Measurements from ENCODE around the gene FBLN5. TPM values are rescaled to one million over a fixed set of nuclear protein-coding genes. Genes with fewer than 3 reads are reported as not detected.
"Not testable (repeated sequence)": the region's sequence is repeated elsewhere in the genome, so short reads cannot be mapped to it uniquely, and the experiment has no call there.

FBLN5 gene
- polyA plus RNA-seq, 1 experiment: 116 TPM

DNA sequence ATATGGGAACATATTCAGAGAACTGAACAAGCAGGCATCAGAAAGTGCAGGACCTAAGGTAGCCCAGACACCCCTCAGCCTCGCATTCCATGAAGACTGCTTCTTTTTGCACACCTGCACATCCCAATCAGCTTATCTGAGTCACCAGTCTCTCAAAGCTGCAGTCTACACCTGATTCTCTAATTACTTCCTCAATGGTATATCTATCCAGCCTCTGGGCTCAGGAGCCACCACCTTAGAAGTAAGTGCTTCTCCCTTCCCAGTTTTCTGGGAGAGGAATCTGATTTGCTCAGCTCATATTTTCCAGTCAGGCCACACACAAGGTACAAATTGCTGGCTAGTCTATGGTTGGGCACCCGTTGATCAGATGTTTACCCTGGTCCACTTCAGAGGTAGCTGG, 101.8 kb downstream of the FBLN5 start:
- no peak for DNase-seq (ENCODE audit: low read depth, low spot score)
- CTCF ChIA-PET: no interaction called here
- TF ChIP-seq, protein P1, sequence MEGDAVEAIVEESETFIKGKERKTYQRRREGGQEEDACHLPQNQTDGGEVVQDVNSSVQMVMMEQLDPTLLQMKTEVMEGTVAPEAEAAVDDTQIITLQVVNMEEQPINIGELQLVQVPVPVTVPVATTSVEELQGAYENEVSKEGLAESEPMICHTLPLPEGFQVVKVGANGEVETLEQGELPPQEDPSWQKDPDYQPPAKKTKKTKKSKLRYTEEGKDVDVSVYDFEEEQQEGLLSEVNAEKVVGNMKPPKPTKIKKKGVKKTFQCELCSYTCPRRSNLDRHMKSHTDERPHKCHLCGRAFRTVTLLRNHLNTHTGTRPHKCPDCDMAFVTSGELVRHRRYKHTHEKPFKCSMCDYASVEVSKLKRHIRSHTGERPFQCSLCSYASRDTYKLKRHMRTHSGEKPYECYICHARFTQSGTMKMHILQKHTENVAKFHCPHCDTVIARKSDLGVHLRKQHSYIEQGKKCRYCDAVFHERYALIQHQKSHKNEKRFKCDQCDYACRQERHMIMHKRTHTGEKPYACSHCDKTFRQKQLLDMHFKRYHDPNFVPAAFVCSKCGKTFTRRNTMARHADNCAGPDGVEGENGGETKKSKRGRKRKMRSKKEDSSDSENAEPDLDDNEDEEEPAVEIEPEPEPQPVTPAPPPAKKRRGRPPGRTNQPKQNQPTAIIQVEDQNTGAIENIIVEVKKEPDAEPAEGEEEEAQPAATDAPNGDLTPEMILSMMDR (IDR thresholded peaks at IDR 0.05; ENCODE audit: low read depth, low read length): no peak
- Histone ChIP-seq H3K27me3 (ENCODE audit: control insufficient read depth, insufficient read depth, low read length) (peaks cover 2% of the 10 kb centered on the region), H3K4me3 (ENCODE audit: low read depth, low read length) (no peak overlapping the region), H3K27ac (ENCODE audit: low read depth, low read length) (no peak overlapping the region), H3K9me3 (ENCODE audit: control insufficient read depth, insufficient read depth, low read length) (no peaks in the 10 kb centered on the region)
- POLR2A ChIA-PET: no interaction called here

DNA sequence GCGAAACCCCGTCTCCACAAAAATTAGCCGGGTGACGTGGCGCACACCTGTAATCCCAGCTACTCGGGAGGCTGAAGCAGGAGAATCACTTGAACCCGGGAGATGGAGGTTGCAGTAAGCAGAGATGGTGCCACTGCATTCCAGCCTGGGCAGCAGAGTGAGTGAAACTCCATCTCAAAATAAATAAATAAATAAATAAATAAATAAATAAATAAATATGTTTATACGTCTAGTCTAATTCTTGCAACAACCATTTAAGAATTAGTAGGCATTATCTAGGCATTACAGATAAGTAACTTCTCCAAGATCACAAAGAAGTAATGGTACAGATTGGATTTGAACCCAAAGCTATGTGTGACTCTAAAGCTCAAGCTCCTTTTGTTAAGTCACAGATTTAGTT, 102.4 kb downstream of the FBLN5 start:
- H3K27me3 ChIP-seq (ENCODE audit: control insufficient read depth, insufficient read depth, low read length); H3K27ac ChIP-seq (ENCODE audit: low read depth, low read length); DNase-seq (ENCODE audit: low read depth, low spot score); CTCF ChIA-PET; POLR2A ChIA-PET; H3K9me3 ChIP-seq (ENCODE audit: control insufficient read depth, insufficient read depth, low read length); H3K4me3 ChIP-seq (ENCODE audit: low read depth, low read length): not testable (repeated sequence)

DNA sequence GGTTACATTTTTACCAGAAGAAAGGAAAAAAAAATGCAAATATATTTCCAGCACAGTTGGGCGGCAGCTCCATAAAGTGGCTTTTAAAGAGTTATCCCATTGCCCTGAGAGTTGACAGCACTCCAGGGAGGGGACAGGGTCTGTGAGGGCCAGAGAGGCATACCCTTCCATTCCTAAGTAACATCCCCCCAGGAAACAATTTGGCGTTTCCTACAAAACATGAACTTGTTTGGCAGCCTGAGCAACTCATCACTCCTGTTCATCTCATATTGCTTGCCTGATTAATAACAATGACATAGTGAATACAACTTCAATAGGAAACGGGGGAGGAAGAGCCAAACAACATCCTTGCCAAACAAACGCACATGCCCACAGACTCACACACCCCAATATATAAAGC, 103.5 kb downstream of the FBLN5 start:
- ChIA-PET CTCF (no interaction called here), POLR2A (no interaction called here)
- TF ChIP-seq, protein P1 (IDR thresholded peaks at IDR 0.05; ENCODE audit: low read depth, low read length): no peak
- DNase-seq (ENCODE audit: low read depth, low spot score): no peak
- H3K4me3 ChIP-seq (ENCODE audit: low read depth, low read length): no peak overlapping the region
- H3K9me3 ChIP-seq (ENCODE audit: control insufficient read depth, insufficient read depth, low read length): no peaks in the 10 kb centered on the region
- no peak overlapping the region for H3K27ac ChIP-seq (ENCODE audit: low read depth, low read length)
- peaks cover 3% of the 10 kb centered on the region for H3K27me3 ChIP-seq (ENCODE audit: control insufficient read depth, insufficient read depth, low read length)

DNA sequence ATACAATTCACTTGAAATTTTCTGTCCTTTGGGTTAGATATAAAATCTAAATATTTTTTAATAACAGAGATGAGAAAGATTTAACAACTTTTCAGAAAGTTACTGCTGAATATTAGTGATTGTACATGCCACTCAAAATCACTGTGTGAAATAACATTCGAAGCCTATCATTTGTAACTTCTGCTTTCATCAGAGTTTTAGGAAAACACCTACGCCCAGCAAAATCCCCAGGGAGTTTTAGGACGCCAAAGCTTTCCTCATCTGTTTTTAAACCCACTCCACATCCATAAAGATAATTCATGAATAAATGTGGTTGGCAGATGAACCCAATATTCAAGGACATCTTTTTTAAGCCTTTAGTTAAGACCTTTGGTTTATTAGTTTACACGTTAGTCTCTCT, 104.1 kb downstream of the FBLN5 start:
- POLR2A ChIA-PET: no interaction called here

DNA sequence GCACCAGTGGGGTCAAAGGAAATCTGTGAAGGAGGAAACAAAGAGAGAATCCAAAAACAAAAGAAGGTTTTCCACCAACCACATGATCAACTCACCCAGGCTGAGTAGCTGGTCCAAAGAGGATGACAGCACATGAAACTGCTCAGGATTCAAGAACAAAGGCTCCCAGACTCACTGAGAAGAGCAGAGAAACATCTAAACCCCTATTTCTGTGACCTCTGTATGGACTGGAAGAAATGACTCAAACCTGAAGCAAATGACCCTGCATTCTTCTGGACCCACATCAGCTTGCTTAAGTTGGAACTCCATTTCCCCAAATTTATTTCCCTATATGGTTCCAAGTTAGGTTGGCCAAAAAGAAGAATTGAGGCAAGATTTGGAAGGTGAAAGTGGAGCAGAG, 106.4 kb downstream of the FBLN5 start:
- no peaks in the 10 kb centered on the region; the same call in 1 of the 2 replicates for H3K9me3 ChIP-seq (ENCODE audit: control insufficient read depth, insufficient read depth, low read length)
- no peak for DNase-seq (ENCODE audit: low read depth, low spot score)
- H3K27me3 ChIP-seq (ENCODE audit: control insufficient read depth, insufficient read depth, low read length): peaks cover 16% of the 10 kb centered on the region
- TF ChIP-seq, protein P1 (IDR thresholded peaks at IDR 0.05; ENCODE audit: low read depth, low read length): no peak
- ChIA-PET POLR2A (no interaction called here), CTCF (no interaction called here)
- H3K4me3 ChIP-seq (ENCODE audit: low read depth, low read length): no peak overlapping the region
- no peak overlapping the region for H3K27ac ChIP-seq (ENCODE audit: low read depth, low read length)

More for the DNA sequence above, 104.1 kb downstream of the FBLN5 start:
- CTCF ChIA-PET: no interaction called here
- DNase-seq (ENCODE audit: low read depth, low spot score): no peak
- TF ChIP-seq, protein P1 (IDR thresholded peaks at IDR 0.05; ENCODE audit: low read depth, low read length): no peak
- H3K27me3 ChIP-seq (ENCODE audit: control insufficient read depth, insufficient read depth, low read length): peaks cover 4% of the 10 kb centered on the region
- no peak overlapping the region for H3K27ac ChIP-seq (ENCODE audit: low read depth, low read length)
- no peak overlapping the region for H3K4me3 ChIP-seq (ENCODE audit: low read depth, low read length)
- H3K9me3 ChIP-seq (ENCODE audit: control insufficient read depth, insufficient read depth, low read length): no peaks in the 10 kb centered on the region

DNA sequence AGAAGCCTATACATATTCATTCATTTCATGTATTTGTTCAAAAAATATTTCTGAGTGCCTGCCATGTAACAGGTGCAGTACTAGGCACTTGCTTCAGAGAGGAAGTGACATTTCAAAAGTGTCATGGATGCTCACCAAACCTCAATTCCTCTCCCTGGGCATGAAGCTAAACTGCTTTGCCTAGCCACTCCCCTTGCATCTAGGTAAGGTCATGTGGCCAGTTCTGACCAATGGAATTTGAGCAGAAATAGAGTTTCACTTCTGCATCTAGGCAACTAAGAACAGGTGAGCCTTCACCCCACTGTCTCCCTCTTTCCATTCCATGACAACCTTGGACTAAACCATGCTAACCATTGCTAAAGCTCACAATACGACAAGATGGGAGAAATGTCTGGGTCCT, 107.7 kb downstream of the FBLN5 start:
- Histone ChIP-seq H3K27me3 (ENCODE audit: control insufficient read depth, insufficient read depth, low read length) (peaks cover 23% of the 10 kb centered on the region), H3K4me3 (ENCODE audit: low read depth, low read length) (no peak overlapping the region), H3K27ac (ENCODE audit: low read depth, low read length) (no peak overlapping the region), H3K9me3 (ENCODE audit: control insufficient read depth, insufficient read depth, low read length) (no peaks in the 10 kb centered on the region; the same call in 1 of the 2 replicates)
- no peak for DNase-seq (ENCODE audit: low read depth, low spot score)
- ChIA-PET POLR2A (no interaction called here), CTCF (no interaction called here)
- TF ChIP-seq, protein P1 (IDR thresholded peaks at IDR 0.05; ENCODE audit: low read depth, low read length): no peak

Measured in AG04450 (cell line).